Mammary epithelial cell (primary cell): ENCODE measurements around the gene KBTBD4.

Experiments
- EZH2 ChIP-seq: IDR thresholded peaks from 2 replicates; pipeline ENCODE4 v1.6.1; 2012; ENCODE audit warnings: low read length, inconsistent platforms, borderline replicate concordance
- TF ChIP-seq, protein P1 (sequence below), 2 donors: IDR thresholded peaks in 1 of 2; conservative IDR thresholded peaks in 1 of 2; 2 replicates each; pipeline ENCODE4 v1.5.1; 2011 to 2012; ENCODE audit warnings: inconsistent platforms in 2 of 2, low read length in 2 of 2, mild to moderate bottlenecking in 2 of 2, control low read depth in 1 of 2, low read depth in 1 of 2; ENCODE audit not compliant: insufficient read depth in 1 of 2; ENCODE audit errors: extremely low read depth in 1 of 2

DNA sequence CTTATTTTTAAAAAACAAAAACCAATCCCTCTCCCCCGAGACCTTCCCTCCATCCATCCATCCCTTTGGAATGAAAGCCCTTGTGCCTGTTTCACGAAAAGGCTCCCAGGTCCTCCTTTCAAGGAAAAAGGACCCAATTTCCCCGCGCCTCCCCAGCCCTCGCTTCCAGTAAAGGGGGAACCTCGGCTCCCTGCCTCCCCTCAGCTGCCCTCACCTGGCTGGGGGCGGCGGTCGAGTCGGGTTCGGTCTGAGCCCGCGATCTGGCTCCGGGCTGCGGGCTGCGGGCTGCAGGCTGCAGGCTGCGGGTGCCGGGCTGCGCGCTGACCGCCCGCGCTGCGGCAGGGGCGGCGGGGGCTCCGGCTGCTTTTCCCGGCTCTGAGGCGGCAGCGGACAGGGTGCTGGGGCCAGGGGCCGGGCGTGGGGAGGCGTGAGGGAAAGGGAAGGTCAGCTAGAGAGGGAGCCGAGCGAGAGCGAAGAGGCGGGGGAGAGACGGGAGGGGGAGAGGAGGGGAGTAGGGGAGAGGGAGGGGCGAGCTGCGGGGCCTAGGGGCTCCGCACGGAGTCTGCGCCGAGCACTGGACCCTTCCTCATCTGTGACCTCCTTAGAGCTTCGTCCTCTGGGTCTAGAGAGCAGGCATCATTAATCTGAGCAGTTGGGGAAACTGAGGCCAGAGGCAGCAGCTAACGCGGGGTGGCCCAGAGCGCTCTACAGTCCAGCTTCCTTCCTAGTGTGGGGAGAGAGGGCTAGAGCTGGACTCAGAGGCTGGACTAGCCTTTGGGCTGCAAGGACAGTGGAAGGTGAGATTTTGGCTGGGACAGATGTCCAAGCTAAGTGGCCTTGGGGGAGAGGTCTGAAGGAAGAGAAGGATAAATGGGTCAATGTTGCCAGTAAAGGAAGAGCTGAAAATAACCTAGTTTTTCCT is 15.4 kb upstream of the KBTBD4 start, which contains the start of gene C1QTNF4:
- TF ChIP-seq, protein P1, sequence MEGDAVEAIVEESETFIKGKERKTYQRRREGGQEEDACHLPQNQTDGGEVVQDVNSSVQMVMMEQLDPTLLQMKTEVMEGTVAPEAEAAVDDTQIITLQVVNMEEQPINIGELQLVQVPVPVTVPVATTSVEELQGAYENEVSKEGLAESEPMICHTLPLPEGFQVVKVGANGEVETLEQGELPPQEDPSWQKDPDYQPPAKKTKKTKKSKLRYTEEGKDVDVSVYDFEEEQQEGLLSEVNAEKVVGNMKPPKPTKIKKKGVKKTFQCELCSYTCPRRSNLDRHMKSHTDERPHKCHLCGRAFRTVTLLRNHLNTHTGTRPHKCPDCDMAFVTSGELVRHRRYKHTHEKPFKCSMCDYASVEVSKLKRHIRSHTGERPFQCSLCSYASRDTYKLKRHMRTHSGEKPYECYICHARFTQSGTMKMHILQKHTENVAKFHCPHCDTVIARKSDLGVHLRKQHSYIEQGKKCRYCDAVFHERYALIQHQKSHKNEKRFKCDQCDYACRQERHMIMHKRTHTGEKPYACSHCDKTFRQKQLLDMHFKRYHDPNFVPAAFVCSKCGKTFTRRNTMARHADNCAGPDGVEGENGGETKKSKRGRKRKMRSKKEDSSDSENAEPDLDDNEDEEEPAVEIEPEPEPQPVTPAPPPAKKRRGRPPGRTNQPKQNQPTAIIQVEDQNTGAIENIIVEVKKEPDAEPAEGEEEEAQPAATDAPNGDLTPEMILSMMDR (conservative IDR thresholded peaks at IDR 0.05 in 1 of 2, IDR thresholded peaks at IDR 0.05 in 1 of 2; ENCODE audit: extremely low read depth in 1 of 2, insufficient read depth in 1 of 2, low read depth in 1 of 2, low read length in 2 of 2), result no peak
- TF ChIP-seq EZH2, result no peak
